NCI-H82 treated with DMSO at 0.1 percent for 48 hours (cell line): ENCODE measurements around the gene KSR1.

ENCODE experiments used
- DNase-seq: peaks from one replicate; lab custom pipeline; 2025; ENCODE audit not compliant: unreplicated experiment; lab: John Stamatoyannopoulos, UW

Gene KSR1

GRCh38 chr17:27512511-27513346 is 56.5 kb downstream of the KSR1 start:
- DNase-seq = no peak

- no peak for DNase-seq
These were observed 57.6 kb downstream of the KSR1 start for GRCh38 chr17:27513849-27514248.

GRCh38 chr17:27514595-27515413 is 58.6 kb downstream of the KSR1 start:
- DNase-seq = no peak

GRCh38 chr17:27518048-27518447 is 61.8 kb downstream of the KSR1 start:
- DNase-seq = no peak

GRCh38 chr17:27518545-27519521 is 62.6 kb downstream of the KSR1 start:
- no peak for DNase-seq

- no peak for DNase-seq
These were observed 63.3 kb downstream of the KSR1 start for GRCh38 chr17:27519550-27519949.

- no peak for DNase-seq
These were observed 64.4 kb downstream of the KSR1 start for GRCh38 chr17:27520491-27521185.

GRCh38 chr17:27521281-27522027 is 65.2 kb downstream of the KSR1 start:
- DNase-seq = no peak

- no peak for DNase-seq
These were observed 65.9 kb downstream of the KSR1 start for GRCh38 chr17:27522028-27522635.

- DNase-seq = no peak
These were observed 67.5 kb downstream of the KSR1 start for GRCh38 chr17:27523712-27524111.

- DNase-seq = peak; percentile 93
These were observed 68.3 kb downstream of the KSR1 start for GRCh38 chr17:27524594-27524993.

GRCh38 chr17:27525316-27525715 is 69.1 kb downstream of the KSR1 start:
- peak; percentile 75 for DNase-seq

- DNase-seq = no peak
These were observed 69.8 kb downstream of the KSR1 start for GRCh38 chr17:27525836-27526603.

- DNase-seq = no peak
These were observed 70.4 kb downstream of the KSR1 start for GRCh38 chr17:27526604-27527002.

GRCh38 chr17:27529230-27529796 is 73.1 kb downstream of the KSR1 start:
- DNase-seq = no peak

GRCh38 chr17:27530764-27531391 is 74.6 kb downstream of the KSR1 start:
- no peak for DNase-seq

GRCh38 chr17:27531469-27531961 is 75.3 kb downstream of the KSR1 start:
- DNase-seq = no peak
